NCI-H187 (cell line): ENCODE results near the gene CEND1.

Experiments used
- DNase-seq, 2 experiments: peaks; one replicate each; lab custom pipeline; 2025; lab: John Stamatoyannopoulos, UW

Gene CEND1

DNA sequence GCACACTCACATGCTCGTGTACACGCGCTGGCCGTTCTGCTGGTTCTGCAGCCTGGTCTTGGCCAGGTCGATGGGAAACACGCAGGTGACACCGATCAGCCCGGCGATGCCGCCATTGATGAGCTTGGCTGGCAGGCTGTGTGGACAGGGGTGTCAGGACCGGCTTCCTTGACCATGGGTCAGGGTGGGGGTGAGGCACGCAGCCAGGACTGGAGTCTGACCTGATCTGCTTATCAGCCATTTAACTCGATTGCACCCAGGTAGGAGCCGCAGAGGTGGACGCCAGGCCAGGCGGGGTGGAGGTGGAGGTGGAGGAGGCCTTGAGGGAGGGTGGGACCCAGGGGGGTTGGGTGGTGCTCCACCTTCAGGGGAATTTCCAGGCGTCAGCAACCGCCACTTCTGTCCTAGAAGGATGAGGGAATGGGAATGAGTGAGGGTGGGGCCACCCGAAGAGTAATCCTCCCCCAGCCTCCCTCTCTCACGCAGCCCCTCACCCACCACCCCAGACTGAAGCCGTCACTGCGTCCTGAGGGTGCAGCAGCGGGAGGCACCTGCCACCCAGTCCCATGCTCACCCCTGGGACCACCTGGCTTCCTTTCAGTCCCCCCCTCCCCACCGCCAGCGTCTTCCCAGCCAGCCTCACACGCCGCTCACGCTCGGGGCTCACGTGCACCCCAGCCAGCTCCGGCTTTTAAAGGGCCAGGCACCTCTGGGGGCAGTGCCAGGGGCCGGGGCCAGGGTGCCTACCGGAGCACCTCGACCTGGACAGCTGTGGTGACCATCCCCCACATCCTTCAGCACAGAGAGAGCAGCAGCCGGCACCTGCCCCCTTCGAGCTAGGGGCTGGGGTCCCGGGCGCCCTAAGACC is 5.1 kb upstream of the CEND1 start:
- DNase-seq = no peak

DNA sequence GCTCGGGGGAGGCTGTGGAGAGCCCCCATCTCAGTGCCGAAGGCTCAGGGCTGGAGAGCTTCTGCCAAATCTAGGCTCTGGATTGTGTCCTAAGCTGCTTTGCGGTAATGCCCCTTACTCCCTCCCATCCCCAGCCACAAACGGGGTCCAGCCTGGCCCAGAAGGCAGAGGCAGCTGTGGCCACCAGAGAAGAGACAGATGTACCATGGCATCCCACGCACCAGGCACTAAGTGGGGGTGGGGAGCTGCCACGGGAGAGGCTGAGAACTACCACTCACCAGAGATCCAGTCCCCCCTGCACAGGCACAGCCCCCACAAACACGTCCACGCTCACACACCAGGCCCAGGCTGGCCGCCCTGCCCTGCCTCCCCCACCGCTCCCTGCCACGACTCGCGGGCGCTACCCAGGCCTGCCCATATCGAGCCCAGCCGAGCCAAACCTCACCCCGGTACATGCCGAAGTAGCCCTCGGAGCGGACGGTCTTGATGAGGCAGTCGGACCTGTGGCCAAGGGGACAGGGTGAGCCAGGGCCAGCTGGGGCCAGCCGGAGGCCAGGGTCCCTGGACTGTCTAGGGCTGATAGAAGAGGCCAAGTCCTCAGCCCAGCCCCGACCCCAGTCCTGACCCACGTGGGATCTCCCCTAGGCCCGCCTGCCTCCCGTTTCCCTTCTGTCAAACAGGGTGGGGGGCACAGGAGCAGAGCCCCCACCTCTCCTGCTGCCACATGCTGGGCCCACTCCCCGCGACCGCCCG is 4.3 kb upstream of the CEND1 start:
- no peak for DNase-seq

DNA sequence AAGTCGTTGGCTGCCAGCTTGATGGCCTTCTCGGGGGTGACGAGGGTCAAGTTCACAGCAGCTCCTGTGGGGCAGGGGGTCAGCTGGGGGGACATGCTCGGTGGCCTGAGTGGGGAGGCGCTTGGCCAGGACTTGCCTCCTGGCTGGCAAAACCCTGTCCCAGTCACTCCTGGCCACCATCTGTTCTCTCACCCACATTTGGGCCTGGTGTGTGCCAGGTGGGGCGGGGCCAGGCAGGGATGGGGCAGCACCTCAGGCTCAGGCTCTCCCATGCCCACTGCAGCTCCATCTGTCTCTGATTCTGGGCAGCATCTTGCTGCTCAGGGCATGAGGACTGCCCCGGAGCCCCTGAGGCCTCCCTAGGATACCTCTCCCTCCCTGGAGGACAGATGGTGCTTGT is 3.7 kb upstream of the CEND1 start:
- DNase-seq = no peak

DNA sequence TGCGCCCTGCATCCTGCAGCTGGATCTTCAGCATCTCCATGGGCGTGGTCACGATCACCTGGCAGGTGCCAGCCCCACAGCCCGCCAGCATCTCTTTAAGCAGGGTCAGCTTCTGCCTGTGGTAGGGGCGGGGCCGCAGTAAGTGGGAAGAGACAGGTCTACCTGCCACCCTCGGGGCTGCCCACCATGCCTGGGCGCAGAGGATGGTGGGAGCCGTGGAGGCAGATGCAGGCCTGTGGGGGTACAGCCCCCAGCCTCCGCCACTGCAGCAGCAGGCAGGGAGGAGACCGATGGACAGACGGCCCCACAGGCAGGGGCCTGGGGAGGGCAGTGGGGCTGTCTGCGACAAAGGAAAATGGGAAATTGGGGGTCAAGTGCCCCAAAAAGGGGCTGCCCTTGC is 3.0 kb upstream of the CEND1 start:
- DNase-seq = peak in 1 of 2 experiments; percentile 43

DNA sequence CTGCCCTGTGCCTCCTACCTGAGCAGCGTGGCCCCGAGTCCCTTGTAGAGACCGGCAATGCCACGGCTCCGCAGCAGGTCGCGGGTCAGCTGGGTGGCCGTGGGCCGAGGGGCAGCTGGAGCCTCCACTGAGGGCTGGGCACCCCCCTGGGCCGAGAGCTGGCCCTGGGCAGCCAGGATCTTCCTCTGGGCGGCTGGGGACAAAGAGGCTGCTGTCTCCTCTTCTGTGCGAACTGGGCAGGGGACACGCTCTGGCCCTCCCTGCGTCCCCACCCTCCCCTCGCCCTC is 2.6 kb upstream of the CEND1 start:
- no peak for DNase-seq

DNA sequence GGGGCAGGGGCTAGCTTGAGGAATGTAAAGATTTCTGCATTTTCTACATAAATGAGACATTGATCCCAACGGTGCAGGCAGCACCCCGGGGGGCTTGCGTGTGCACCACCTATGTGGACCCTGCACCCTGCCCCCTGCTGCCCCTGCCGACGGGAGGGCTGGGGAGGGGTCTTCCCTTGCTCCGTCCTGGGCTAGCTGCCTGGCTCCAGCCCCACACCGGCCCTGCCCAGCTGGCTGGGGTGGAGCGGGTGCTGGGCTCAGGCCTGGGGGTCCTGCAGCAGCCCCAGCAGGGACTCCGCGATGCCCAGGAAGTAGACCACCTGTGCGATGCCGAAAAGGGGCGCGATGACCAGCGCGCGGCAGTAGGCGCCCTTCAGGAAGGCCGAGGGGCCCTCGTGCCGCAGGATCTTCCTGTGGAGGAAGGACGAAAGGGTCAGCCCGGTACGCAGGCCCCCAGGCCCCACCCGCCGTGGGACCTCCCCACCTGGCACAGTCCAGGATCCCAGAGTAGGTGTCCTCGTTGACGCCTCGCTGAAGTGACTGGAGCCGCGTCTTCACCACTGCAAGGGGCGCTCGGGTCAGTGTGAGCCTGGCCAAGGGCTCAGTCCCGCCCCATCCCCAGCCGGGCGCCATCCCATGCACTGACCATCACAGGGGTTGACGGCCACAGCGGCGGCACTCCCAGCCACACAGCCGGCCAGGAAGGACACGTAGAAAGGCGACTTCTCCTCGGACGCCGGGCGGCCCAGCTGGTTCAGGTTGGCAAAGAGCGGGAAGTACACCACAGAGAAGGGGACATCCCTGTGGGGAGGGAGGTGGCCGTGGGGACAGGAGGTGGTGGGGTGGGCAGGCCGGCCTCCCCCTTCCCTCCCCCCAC is 2.0 kb upstream of the CEND1 start:
- no peak for DNase-seq

DNA sequence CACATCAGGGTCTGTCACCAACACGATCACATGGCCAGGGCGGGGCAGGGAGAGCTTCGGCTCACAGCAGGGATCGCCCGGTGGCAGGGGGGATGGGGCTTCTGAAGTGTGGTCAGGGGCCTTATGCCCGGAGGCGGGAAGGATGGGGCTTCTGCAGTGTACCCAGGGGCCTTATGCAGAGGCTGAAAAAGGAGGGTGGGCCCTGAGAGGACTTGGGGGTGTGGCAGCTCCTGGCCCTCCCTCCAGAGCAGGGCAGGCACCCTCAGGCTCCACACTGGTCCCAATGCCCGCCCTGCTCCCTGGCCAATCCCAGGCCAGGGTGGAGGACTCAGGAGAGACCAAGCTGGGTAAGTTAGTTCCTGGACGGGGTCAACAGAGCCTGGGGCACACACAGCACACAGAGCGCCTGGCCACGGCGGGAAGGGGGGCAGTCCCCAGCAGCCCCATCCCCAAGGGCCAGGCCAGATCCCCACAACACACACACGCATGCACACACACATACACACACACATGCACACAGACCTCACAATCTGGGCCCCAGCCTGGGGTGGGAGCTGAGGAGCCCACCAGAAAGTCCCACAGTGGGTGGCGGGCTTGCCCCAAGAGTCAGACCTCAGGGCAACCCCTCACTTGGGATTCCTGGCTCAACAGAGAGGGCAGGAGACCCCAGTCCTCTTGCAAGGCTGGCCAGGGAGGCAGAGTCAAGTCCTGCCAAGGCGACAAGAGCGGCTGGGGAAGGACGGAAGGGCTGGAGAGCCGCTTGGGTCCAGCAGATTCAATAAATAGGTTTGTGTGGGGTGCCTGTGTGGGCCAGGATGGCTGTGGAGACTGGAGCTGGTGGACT is 1.1 kb upstream of the CEND1 start:
- no peak for DNase-seq

DNA sequence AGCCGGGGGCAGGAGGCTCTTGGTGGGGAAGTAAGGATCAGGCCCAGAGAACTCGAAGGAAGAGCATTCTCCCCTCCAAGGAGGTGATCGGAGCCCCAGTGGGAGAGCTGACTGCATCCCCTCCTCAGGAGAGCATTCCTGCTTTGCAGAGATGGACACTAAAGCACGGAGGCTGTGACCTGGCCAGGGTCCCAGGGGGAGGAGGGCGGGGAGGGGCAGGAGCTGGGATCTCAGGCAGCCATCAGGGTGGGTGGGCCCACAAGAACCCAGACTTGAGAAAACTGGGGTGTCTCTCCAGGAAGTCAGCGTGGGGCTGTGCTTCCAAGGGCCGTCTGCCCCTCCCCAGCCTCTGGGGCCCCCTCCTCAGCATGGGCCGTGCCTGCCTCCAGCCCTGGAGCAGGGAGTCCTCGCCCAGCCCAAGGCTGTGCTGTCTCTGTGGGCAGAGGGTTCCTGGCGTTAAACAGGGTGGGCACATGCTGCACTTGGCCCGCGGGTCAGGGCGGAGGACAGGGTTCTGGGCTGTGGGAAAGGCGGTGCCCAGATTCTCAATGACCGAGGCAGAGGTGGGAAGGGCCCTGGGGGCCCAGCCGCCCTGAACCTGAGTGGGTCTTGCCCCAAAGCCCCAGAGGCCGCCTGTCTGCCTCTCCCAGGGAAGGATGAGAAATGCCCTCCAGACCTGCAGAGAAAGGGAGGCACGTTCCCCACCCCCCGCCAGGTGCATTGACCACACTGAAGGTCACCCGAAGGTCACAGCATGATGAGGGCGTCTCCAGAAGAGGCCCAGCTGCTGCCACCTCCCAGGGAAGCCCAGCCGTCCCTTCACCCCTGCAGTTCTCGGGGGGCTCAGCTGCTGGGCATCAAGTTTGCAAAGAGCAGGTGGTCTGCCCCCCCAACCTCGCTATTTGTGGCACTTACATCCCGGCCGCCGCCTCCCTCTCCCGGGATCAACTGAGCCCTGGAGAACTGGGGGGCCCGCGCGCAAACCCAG is 643 bp downstream of the CEND1 start:
- no peak for DNase-seq

DNA sequence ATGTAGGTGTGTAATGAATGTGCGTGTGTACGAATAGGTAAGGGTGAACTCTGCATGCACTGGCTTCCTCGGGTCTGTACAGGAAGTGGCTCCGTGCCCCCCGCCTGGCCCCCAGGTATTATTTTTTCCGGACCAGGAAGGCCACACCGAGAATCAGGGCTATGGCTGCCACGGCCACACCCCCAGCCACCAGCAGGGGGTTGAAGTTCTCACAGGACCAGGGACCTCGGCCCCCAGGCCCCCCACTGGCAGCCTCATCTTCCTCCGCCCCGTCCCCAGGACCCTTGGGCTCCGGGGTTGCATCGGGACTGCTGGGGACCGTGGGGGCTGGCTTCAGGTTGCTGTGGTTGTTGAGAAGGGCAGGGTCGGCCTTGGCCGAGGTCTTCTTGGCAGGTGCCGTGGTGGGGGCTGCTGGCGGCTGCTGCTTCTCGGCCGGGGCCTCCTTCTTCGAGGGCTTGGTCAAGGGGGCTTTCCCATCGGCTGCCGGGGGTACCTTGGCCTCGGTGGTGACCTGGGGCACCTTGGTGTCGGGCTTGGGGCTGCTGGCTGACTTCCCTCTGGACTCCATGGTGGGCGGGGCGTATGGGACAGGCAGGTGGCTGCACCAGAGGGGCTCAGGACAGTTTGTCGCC is 1.8 kb downstream of the CEND1 start:
- no peak for DNase-seq

DNA sequence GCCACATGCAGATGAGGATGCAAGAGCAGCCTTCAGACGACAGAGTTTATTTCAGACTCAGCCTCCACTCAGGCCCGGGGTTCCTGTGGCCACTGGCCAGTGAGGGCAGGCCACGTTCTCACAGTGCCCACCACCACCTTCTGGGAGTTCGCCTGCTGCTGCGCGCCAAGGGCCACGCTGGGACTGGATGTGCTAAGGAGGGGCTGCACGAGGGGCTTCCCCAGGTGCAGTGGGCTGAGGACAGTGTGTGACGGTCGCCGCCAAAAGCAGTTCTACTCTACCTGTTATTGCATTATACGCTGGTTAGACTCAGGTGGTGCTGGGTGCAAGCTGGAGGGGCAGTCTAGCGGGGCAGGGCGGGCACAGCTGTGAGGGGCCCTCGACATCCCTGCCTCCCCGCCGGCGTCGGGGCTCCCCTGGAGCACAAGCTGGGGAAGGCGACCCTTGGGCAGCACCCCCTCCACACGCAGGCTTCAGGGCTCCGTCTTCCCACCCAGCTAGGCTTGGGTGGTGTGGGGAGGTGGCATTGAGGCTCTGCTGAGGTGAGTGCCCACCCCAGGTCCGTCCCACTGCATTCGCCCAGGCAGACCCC is 2.7 kb downstream of the CEND1 start:
- no peak for DNase-seq

DNA sequence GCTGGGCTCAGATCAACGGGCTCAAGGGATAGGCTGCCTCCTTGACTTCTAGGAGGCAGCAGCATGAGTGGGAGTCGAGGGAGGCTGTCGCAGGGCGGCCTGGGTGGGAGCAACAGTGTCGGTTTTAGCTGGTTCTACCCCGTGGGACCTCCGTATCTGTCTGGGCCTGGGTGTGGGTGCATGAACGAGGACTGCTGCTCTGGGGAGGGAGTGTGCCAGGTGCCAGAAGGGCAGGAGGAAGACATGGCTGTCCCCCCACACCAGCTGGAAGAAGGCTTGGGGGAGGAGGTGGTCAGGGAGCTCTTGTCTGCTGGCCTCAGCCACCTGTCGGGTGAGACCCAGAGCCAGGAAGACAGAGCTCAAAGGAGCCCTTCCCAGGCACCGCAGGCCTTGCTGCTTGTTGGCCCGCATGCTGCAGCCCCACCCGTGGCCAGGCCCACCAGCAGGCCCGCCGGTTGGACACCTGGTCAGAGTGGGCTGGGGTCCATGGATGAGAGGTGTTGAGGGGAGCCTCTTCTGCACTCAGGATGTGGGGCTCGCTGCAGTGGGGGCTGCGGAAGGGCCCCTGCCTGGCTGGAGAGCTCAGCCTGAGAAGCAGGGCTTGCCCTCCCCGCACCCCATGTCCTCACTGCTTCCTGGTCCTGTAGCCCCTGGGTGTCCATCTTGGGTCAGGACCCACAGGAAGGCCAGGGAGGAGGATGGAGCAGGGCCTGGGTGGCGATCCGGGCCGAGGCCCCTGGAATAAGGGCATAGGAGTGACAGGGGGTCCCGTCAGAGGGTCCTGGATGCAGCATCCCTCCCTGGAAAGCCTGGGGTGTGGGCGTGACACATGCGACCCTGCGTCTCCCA is 3.4 kb downstream of the CEND1 start:
- DNase-seq = no peak

DNA sequence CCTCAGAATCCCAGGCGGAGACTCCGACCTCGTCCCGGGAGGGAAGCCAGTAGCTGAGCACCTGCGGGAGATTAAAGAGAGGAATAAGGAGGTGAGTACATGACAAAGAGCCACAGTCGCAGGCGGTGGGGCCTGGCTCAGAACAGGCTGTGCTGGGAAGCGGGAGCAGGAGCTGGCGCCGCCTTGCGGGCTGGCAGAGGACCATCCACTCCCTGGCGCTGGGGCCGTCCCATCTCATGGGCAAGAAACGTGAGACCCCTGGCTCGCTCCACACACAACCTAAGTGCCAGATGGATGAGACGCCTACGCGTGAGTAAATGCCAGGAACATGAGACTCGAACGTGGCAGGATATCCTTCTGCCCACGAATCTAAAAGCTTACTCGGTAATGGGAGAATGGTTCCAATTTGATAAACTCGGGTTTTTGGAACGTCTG is 6.3 kb downstream of the CEND1 start:
- peak; percentile 31 to 81 for DNase-seq

DNA sequence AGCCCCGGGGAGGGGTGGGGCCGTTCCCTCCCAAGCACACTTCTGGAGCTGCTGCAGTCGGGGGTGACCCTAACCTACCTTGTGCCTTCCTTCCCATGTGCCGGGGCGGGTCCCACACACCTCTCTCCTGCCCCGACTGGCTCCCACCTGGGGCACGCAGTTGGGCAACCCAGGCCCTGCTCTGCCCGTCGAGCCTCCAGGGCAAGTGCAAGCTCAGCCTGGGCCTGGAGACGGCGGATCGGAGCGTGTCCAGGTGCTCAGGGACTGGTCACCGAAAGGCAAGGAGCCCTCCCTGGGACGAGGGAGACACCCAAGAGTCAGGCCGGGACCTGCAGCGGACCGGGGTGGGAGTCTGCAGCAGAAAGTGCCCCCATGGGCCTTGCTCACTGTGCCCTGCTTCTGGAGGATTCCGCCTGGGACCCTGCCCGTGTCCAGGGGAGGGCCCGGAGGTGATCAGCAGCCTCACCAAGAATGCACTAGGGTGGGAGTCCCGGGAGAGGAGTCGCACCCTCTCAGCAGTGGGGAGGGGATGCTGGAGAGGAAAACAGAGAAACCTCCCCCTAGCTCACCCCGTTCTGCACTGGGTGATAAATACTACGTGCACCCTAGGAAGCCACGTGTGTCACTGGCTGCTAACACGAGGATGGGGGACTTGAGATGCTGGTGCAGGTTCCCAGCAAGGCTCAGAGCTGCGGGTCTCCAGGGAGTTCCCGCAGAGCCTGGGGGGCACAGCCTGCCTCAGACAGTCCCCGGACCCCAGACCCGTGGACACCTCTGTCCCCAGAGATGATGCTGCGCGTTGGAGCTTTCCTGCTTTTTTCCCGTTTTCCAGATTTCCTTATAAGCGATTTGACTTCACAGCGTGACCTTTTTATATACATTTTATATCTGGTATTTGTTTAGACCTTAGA is 7.4 kb downstream of the CEND1 start:
- no peak for DNase-seq

DNA sequence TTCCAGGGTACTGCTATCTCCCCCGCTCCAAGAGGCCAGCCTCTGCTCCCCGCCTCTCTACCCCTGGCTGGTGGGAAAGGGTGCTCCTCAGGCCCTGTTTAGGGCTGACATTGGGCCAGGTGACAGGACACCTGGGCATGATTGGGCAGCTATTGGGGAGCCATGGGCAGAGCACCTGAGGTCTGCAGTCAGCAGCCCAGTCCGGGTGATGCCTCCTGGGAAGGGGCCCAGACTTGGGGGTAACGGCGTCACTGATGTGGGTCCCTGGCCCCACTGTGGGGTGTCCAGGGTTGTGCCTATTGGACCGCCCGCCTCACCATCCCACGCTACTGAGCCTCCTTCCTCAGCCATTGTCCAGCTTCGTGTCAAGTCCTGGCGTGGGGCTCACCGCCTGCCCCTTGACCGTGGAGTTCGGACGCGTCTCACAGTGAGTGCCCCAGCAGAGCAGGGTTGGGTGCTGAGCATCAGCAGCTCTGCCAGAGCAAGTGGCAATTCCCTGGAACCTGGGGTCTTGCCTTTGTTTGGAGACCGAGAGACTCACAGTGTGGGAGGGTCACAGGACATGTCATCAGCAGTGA is 9.8 kb downstream of the CEND1 start:
- DNase-seq = no peak

DNA sequence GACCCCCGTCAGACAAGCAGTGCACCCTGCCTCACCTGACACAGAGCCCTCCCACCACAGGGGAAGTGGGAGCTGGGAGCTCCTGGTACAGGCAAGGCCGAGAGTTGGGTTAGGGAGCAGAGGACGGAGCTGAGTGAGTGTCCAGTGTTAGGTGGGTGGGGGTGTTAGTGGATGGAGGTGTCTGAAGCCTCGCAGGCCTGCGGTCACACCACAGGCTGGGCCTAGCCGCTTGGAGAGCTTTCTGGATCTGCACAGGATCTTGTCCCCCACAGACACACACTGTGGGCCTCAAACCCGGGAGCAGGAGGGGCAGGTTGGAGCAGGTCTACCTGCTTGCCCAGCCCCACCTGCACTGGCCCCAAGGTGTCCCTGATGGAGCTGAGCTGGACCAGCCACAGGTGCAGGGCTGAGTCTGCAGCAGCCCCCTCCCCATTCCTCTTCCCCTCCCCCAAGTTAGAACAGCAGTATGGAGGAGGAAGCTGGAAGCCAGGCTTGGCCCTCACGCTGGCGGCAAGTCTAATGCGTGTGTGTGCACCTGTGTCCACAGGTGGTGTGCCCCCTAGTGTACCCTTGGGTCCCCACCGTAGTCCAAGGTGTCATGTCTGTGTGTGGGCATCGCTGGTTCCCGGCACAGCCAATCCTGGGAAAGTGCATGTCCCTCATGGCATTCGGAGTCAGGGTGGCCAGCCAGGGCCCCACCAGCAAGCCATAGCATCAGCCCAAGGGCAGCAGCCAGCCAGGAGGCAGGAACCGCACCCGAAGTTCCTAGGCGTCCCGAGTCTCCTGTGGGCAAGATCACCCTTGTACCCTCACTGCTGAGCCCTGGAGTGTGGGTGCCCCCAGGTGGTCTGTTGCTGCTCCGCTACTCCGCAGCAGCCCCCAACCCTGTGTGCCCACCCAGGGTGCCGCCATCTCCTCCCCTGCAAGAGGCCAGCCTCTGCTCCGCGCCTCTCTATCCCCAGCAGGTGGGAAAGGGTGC is 10.6 kb downstream of the CEND1 start:
- DNase-seq = no peak
